GM20000 (cell line): ENCODE results near the gene TTC23L.

ENCODE experiments used
- DNase-seq: peaks from one replicate; pipeline ENCODE4 v3.0.0; 2012; ENCODE audit warnings: low spot score
- TF ChIP-seq, protein P1 (sequence below): IDR thresholded peaks from 2 replicates; pipeline ENCODE4 v1.5.1; 2012; ENCODE audit warnings: mild to moderate bottlenecking, control low read depth; ENCODE audit errors: extremely low read depth, missing control alignments

The TTC23L gene

DNA sequence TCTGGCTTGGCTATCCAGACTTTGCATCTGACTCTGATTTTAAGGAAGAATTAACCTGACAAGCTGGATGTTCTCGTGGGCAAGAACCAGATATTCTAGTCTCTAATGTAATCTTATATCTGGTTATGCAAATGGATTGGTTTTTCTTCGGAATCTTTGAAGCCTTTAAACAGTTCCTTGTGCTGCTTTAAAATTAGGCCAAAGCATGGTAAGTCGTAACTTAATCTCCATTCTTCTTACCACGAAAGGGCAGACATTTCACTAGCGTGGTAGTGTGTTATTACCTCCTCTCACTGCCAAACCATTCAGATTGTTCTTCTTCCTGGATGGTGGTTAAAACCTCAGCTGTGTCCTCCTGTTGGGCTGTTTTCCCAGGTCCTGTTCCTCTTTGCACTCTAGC, 34.1 kb upstream of the TTC23L start:
- no peak for DNase-seq
- TF ChIP-seq, protein P1, sequence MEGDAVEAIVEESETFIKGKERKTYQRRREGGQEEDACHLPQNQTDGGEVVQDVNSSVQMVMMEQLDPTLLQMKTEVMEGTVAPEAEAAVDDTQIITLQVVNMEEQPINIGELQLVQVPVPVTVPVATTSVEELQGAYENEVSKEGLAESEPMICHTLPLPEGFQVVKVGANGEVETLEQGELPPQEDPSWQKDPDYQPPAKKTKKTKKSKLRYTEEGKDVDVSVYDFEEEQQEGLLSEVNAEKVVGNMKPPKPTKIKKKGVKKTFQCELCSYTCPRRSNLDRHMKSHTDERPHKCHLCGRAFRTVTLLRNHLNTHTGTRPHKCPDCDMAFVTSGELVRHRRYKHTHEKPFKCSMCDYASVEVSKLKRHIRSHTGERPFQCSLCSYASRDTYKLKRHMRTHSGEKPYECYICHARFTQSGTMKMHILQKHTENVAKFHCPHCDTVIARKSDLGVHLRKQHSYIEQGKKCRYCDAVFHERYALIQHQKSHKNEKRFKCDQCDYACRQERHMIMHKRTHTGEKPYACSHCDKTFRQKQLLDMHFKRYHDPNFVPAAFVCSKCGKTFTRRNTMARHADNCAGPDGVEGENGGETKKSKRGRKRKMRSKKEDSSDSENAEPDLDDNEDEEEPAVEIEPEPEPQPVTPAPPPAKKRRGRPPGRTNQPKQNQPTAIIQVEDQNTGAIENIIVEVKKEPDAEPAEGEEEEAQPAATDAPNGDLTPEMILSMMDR, result no peak

DNA sequence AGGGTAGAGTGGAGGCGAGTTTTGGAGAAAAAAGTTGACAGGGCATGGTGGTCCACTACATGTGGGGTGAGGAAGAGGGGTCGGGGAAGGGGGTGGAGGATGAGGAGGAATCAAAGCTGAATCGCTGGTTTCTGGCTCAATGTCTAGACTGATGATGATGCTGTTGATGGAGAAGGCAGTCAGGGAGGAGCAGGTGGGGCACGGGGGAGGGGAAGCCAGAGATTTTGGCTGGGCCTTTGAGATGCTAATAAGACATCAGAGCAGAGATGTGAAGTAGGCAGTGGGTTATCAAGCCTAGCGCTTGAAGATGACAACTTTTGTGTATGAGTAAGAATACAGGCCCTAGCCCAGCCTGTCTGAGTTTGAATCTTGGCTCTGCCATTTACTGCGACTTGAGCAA, 32.4 kb upstream of the TTC23L start:
- no peak for DNase-seq
- TF ChIP-seq, protein P1, result no peak

DNA sequence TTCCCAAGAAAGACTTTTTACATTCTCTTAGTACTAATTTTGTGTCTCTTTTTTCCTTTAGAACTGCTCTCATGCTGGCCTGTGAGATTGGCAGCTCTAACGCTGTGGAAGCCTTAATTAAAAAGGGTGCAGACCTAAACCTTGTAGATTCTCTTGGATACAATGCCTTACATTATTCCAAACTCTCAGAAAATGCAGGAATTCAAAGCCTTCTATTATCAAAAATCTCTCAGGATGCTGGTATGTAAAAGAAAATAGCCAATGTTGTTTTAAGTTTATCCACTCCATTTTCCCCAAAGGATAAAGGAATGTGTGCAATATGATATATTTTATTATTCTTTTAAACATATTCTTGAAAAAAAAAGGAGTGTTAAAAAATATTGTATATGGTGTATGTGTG, 27.3 kb upstream of the TTC23L start:
- TF ChIP-seq, protein P1, result no peak
- DNase-seq, result no peak

DNA sequence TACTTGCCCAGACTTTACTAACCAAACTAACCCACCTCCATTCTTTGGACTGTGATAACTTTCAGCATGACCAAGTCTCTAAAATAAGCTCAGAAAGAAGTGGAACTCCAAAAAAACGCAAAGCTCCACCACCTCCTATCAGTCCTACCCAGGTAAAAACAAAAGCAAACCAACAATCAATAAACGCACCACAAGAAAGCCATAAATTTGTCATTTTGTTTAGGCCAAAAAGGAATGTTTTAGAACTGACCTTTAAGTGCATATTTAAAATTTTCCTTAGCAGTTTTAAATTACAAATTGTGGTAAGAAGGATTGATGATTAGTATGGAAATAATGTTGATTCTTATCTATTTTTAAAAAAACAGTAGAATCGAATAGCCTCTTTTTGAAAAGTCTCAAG, 25.5 kb upstream of the TTC23L start:
- TF ChIP-seq, protein P1, result no peak
- no peak for DNase-seq

DNA sequence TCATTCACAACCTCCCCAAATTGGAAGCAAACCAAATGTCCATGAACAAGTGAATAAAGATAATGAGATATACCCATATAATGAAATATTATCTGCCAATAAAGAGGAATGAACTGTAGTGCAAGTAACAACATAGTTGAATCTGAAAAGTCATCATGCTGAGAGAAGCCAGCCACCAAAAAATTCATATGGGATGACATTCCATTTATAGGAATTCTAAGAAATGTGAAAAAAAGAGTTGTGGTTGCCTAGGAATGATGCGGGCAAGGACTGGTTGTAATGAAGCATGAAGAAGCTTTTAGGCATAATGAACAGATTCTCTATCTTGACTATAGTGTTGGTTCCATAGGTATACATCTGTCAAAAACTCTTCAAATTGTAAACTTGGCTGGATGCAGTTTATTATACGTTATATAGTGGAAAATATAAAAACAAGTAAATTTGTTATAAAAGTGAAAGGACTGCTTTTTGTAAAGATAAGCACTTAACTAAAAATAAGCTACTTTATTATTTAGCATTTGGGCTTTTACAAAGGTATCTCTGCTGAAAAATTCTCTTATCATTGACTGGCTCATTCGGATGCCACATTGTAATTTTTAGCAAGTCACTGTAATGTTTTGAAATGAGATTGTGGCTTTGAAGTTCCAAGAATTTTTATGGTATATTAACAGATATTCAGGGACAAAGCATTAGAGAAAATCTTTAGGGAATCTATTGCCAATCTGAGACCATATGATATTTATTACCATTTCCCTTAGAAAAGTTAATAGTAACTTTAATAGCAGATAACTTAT, 21.2 kb upstream of the TTC23L start:
- no peak for DNase-seq
- TF ChIP-seq, protein P1, result no peak

DNA sequence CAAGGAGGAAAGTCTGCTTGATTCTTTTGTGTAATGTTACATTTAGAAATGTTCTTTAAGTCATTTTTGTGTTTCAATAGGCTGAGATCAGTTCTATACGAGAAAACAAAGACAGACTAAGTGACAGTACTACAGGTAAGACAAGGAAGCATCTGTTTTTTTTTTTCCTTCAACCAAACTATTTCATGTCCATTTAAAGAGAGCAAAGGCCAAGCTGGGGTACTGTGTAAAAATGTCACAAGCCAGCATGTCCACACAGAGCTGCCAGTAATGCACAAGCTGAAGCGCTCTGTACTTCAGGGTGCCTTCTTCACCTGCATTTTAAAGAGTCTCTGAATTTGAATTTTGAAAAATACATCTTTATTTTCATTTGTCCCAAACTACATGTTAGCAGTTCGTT, 20.2 kb upstream of the TTC23L start:
- DNase-seq, result no peak
- TF ChIP-seq, protein P1, result no peak

DNA sequence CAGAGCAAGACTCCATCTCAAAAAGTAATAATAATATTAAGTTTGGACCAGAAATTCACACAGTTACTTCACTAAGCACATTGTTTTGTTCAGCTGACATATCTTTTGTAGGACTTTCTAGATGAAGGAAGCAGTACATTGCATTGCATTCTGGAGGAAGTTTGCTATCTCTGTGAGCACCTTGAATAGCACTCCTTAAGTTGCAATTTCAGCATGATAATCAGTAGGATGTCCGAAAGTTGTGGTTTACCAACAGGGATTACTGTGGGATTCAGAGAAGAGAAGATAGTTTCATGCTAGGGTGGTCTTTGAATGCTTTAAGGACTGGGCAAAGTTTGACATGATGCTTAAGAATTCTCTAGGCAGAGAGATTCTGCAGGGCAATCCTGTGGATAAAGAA, 18.4 kb upstream of the TTC23L start:
- TF ChIP-seq, protein P1, result no peak
- DNase-seq, result no peak
